PFSK-1 (cell line): Measurements from ENCODE around the gene GOLGA6A.

ENCODE experiments used
- FOXP2 ChIP-seq: optimal IDR thresholded peaks from 2 replicates; pipeline ENCODE3; 2011; ENCODE audit warnings: borderline replicate concordance, control low read depth, inconsistent platforms; ENCODE audit not compliant: insufficient read depth; ENCODE audit errors: extremely low read length, extremely low read depth
- POLR2AphosphoS5 ChIP-seq: IDR thresholded peaks from 2 replicates; pipeline ENCODE4 v1.6.1; 2012; ENCODE audit warnings: low read depth, mild to moderate bottlenecking, control low read depth, low read length, moderate library complexity
- REST ChIP-seq, 2 experiments: IDR thresholded peaks; 2 replicates each; pipeline versions ENCODE4 v1.6.1 to v1.8.0; 2011 to 2012; ENCODE audit warnings: low read depth in 2 of 2, low read length in 2 of 2, control low read depth in 1 of 2, inconsistent platforms in 1 of 2, mild to moderate bottlenecking in 1 of 2, moderate library complexity in 1 of 2; ENCODE audit not compliant: insufficient read depth in 1 of 2
- SIN3A ChIP-seq: IDR thresholded peaks from 2 replicates; pipeline ENCODE4 v1.6.1; 2012; ENCODE audit warnings: mild to moderate bottlenecking, low read length, moderate library complexity, borderline replicate concordance; ENCODE audit not compliant: insufficient read depth
- TAF1 ChIP-seq: IDR thresholded peaks from 2 replicates; pipeline ENCODE4 v1.6.1; 2012; ENCODE audit warnings: low read length, control low read depth, borderline replicate concordance; ENCODE audit not compliant: insufficient read depth

GOLGA6A gene

GRCh38 chr15:74129586-74130154 lies 47.3 kb upstream of the GOLGA6A start:
- no peak for TF ChIP-seq POLR2AphosphoS5
- TF ChIP-seq TAF1: no peak
- no peak for TF ChIP-seq SIN3A
- no peak for TF ChIP-seq FOXP2
- TF ChIP-seq REST (IDR thresholded peaks at IDR 0.05; ENCODE audit: insufficient read depth in 1 of 2, low read depth in 2 of 2, low read length in 2 of 2): no peak

GRCh38 chr15:74128785-74129585 lies 46.6 kb upstream of the GOLGA6A start:
- TF ChIP-seq POLR2AphosphoS5 (no peak), FOXP2 (no peak), REST (IDR thresholded peaks at IDR 0.05; ENCODE audit: insufficient read depth in 1 of 2, low read depth in 2 of 2, low read length in 2 of 2) (no peak), SIN3A (no peak), TAF1 (no peak)

- no peak for TF ChIP-seq POLR2AphosphoS5
- TF ChIP-seq REST (IDR thresholded peaks at IDR 0.05; ENCODE audit: insufficient read depth in 1 of 2, low read depth in 2 of 2, low read length in 2 of 2): no peak
- no peak for TF ChIP-seq FOXP2
- no peak for TF ChIP-seq TAF1
- TF ChIP-seq SIN3A: no peak
Observed at GRCh38 chr15:74127954-74128784, 45.8 kb upstream of the GOLGA6A start.

- TF ChIP-seq REST (IDR thresholded peaks at IDR 0.05; ENCODE audit: insufficient read depth in 1 of 2, low read depth in 2 of 2, low read length in 2 of 2) (0 out of 4 replicates have a peak, but pooled peaks of 1 of the 2 experiments have one; percentile 56), SIN3A (no peak), FOXP2 (peak; percentile 97), POLR2AphosphoS5 (no peak)
Observed at GRCh38 chr15:74127255-74127953, 45.1 kb upstream of the GOLGA6A start.
